Naive thymus-derived CD4-positive, alpha-beta T cell (primary cell): ENCODE results near the gene PSMB10. TPM values are rescaled to one million over a fixed set of nuclear protein-coding genes. Genes with fewer than 3 reads are reported as not detected.

Experiments used
- ATAC-seq: fragments of 150-1000 bp; cut with Tn5 transposase; 2 replicates; pipeline ENCODE4 v1.10.0; 2021; ENCODE audit warnings: mild to moderate bottlenecking, moderate library complexity
- CTCF ChIA-PET: fragments of 350-600 bp; sonication (Branson Sonifier 250); formaldehyde crosslinking; loops from one replicate; lab custom pipeline; 2021; ENCODE audit warnings: antibody characterized with exemption; lab: Charles Lee
- POLR2A ChIA-PET: fragments of 350-600 bp; sonication (Branson Sonifier 250); formaldehyde crosslinking; loops from one replicate; lab custom pipeline; 2021; ENCODE audit warnings: antibody characterized with exemption, inconsistent platforms; lab: Charles Lee
- DNase-seq, 9 donors: peaks; one replicate each; pipeline versions ENCODE4 v3.0.0 to v3.0.0-alpha.2; 2020 to 2022; ENCODE audit warnings: mixed read lengths in 1 of 9
- H3K27ac ChIP-seq: one replicate; pipeline ENCODE4 v1.7.0; 2013; ENCODE audit warnings: mild to moderate bottlenecking, low read depth, low read length, moderate library complexity
- H3K27me3 ChIP-seq, 2 donors: one replicate each; pipeline ENCODE4 v1.7.0; 2013; ENCODE audit warnings: low read length in 2 of 2, mild to moderate bottlenecking in 2 of 2, moderate library complexity in 2 of 2; ENCODE audit not compliant: control insufficient read depth in 2 of 2, insufficient read depth in 2 of 2
- H3K36me3 ChIP-seq, 3 experiments: 1 replicate in 2 of 3; 2 replicates in 1 of 3; pipeline ENCODE4 v1.7.0; 2013; ENCODE audit warnings: low read length in 3 of 3, mild to moderate bottlenecking in 3 of 3, moderate library complexity in 1 of 3; ENCODE audit not compliant: insufficient read depth in 3 of 3, control insufficient read depth in 2 of 3
- H3K4me1 ChIP-seq, 2 donors: one replicate each; pipeline ENCODE4 v1.7.0; 2013; ENCODE audit warnings: low read length in 2 of 2, mild to moderate bottlenecking in 2 of 2, moderate library complexity in 1 of 2; ENCODE audit not compliant: control insufficient read depth in 2 of 2, insufficient read depth in 2 of 2
- H3K4me3 ChIP-seq: 2 replicates; pipeline ENCODE4 v1.7.0; 2013; ENCODE audit warnings: mild to moderate bottlenecking, low read length
- H3K9me3 ChIP-seq, 3 experiments: 1 replicate in 2 of 3; 2 replicates in 1 of 3; pipeline ENCODE4 v1.7.0; 2013; ENCODE audit warnings: low read length in 3 of 3; ENCODE audit not compliant: control insufficient read depth in 2 of 3
- H3K27ac Mint-ChIP-seq, 9 donors: one replicate each; pipeline ENCODE4 v1.8.0; 2020 to 2022; ENCODE audit warnings: mixed read lengths in 9 of 9, mild to moderate bottlenecking in 8 of 9, moderate library complexity in 5 of 9, inconsistent platforms in 2 of 9
- H3K27me3 Mint-ChIP-seq, 5 donors: one replicate each; pipeline ENCODE4 v1.8.0; 2021 to 2022; ENCODE audit warnings: mixed read lengths in 5 of 5, mild to moderate bottlenecking in 1 of 5
- H3K36me3 Mint-ChIP-seq, 5 donors: one replicate each; pipeline ENCODE4 v1.8.0; 2020 to 2022; ENCODE audit warnings: mixed read lengths in 5 of 5, mild to moderate bottlenecking in 3 of 5, inconsistent platforms in 1 of 5
- H3K4me1 Mint-ChIP-seq, 7 donors: one replicate each; pipeline ENCODE4 v1.8.0; 2020 to 2022; ENCODE audit warnings: mixed read lengths in 7 of 7, mild to moderate bottlenecking in 3 of 7, inconsistent platforms in 1 of 7
- H3K4me3 Mint-ChIP-seq, 10 donors: one replicate each; pipeline ENCODE4 v1.8.0; 2020 to 2022; ENCODE audit warnings: mild to moderate bottlenecking in 10 of 10, mixed read lengths in 10 of 10, moderate library complexity in 6 of 10, inconsistent platforms in 2 of 10
- H3K9me3 Mint-ChIP-seq, 11 donors: one replicate each; pipeline ENCODE4 v1.8.0; 2020 to 2022; ENCODE audit warnings: mixed read lengths in 11 of 11, mild to moderate bottlenecking in 4 of 11, inconsistent platforms in 1 of 11, moderate library complexity in 1 of 11
- intact Hi-C, 2 donors: fragments of 100-400 bp; cut with micrococcal nuclease; formaldehyde crosslinking; loops; one replicate each; pipeline ENCODE4 v1.15.1; 2023
- polyA plus RNA-seq, 2 donors: library from polyadenylated mRNA; unstranded; fragments of 300-500 nt; fragmentation: Illumina TruSeq; gene quantifications; one replicate each; pipeline ENCODE4 v1.2.3, GENCODE V29; 2021
- total RNA-seq, 6 experiments: library from RNA in 5 of 6; stranded (reverse) in 5 of 6; gene quantifications; 1 replicate in 5 of 6; 2 replicates in 1 of 6; pipeline ENCODE4 v1.2.3 and lab custom pipeline; 2021 to 2026

The PSMB10 gene
- total and polyA plus RNA-seq, 7 experiments from 2014 or later, result 101 to 542 (median 144) TPM

GRCh38 chr16:67909056-67909742 lies 27.5 kb downstream of the PSMB10 start:
- no peak overlapping the region for H3K4me3 ChIP-seq
- peak overlapping the region in 1 of 10 donors; percentile 53 for H3K4me3 Mint-ChIP-seq
- ChIA-PET CTCF (interaction anchor here (0.6 kb wide), 1 partner anchor 418 kb away, joined by 5 read pairs; no protein-coding TSS in a partner anchor), POLR2A (interaction anchor here (0.8 kb wide), 1 partner anchor 16 kb away, joined by 3 read pairs; the partner anchor contains the start of gene PSKH1)
- DNase-seq (no peak), ATAC-seq (no peak)
- peaks cover 4 to 23% (median 15%) of the 10 kb centered on the region in 7 donors for H3K4me1 Mint-ChIP-seq
- no peaks in the 10 kb centered on the region for H3K9me3 Mint-ChIP-seq
- no peaks in the 10 kb centered on the region for H3K9me3 ChIP-seq
- peak overlapping the region in 1 of 9 donors; percentile 56 for H3K27ac Mint-ChIP-seq
- H3K27me3 Mint-ChIP-seq, result no peaks in the 10 kb centered on the region
- intact Hi-C loops, result no loop called here
- H3K36me3 Mint-ChIP-seq, result peaks cover 0 to 32% (median 6%) of the 10 kb centered on the region in 5 donors
- H3K36me3 ChIP-seq, result peaks cover 0 to 39% (median 10%) of the 10 kb centered on the region in 3 experiments
- no peaks in the 10 kb centered on the region for H3K27me3 ChIP-seq
- no peaks in the 10 kb centered on the region for H3K4me1 ChIP-seq
- H3K27ac ChIP-seq, result no peak overlapping the region

DNA sequence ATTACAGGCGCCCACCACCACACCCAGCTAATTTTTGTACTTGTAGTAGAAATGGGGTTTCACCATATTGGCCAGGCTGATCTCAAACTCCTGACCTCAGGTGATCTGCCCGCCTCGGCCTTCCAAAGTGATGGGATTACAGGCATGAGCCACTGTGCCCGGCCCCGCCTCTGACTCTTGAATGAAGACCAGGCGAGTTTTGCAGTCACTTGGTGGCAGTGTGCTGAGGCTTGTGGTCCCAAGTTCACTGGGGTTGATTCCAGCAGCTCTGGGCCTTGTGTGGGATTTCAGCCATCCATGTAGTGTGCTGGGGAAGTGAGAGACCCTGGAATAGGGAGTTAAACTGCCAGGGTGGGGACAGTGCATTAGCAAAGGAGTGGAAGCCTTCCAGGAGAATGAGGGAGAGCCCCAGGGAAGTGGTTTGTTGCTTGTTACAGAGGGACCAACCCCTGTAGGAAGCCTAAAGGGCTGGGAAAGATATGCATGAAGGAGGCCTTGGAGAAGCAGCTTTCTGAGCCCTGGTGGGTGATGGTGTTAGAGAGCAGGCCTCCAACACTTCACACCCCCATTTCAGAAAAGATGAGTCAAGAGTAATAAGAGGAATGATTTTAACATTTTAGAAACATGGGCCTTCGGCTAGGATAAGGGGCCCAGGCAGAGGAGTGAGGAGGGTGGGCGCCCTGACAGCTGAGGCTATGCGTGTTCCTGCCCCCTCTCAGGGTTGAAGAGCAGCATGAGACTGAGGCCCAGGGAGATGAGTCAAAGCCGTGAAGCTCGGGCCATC lies 29.1 kb downstream of the PSMB10 start:
- CTCF ChIA-PET, result interaction anchor here (0.5 kb wide), 1 partner anchor 160 kb away, joined by 3 read pairs; no protein-coding TSS in a partner anchor

GRCh38 chr16:67902831-67903230 lies 33.8 kb downstream of the PSMB10 start:
- no peaks in the 10 kb centered on the region for H3K27me3 ChIP-seq
- H3K4me3 ChIP-seq, result no peak overlapping the region
- H3K4me1 ChIP-seq, result no peaks in the 10 kb centered on the region
- no peak overlapping the region for H3K4me3 Mint-ChIP-seq
- H3K27ac Mint-ChIP-seq, result peak overlapping the region in 5 of 9 donors; percentile 23 to 72 (median 42)
- no peak overlapping the region for H3K27ac ChIP-seq
- H3K36me3 ChIP-seq, result peaks cover 0 to 3% (median 2%) of the 10 kb centered on the region in 3 experiments
- no peaks in the 10 kb centered on the region for H3K9me3 ChIP-seq
- no peak for DNase-seq
- H3K27me3 Mint-ChIP-seq, result no peaks in the 10 kb centered on the region
- no peak for ATAC-seq
- no peaks in the 10 kb centered on the region for H3K9me3 Mint-ChIP-seq
- H3K36me3 Mint-ChIP-seq, result peaks cover 0 to 17% (median 4%) of the 10 kb centered on the region in 5 donors
- ChIA-PET POLR2A (interaction anchor here (0.8 kb wide), 1 partner anchor 19 kb away, joined by 5 read pairs; no protein-coding TSS in a partner anchor), CTCF (no interaction called here)
- intact Hi-C loops, result no loop called here
- peaks cover 6 to 26% (median 18%) of the 10 kb centered on the region in 7 donors for H3K4me1 Mint-ChIP-seq

More for the DNA sequence above, 29.1 kb downstream of the PSMB10 start:
- Mint-ChIP-seq H3K27ac (peak overlapping the region in 4 of 9 donors; percentile 12 to 75 (median 42)), H3K4me1 (peaks cover 2 to 23% (median 12%) of the 10 kb centered on the region in 7 donors), H3K27me3 (no peaks in the 10 kb centered on the region), H3K4me3 (peak overlapping the region in 1 of 10 donors; percentile 37), H3K9me3 (no peaks in the 10 kb centered on the region), H3K36me3 (peaks cover 0 to 34% (median 8%) of the 10 kb centered on the region in 5 donors)
- intact Hi-C loops, result no loop called here
- Histone ChIP-seq H3K4me3 (no peak overlapping the region), H3K27ac (no peak overlapping the region), H3K27me3 (no peaks in the 10 kb centered on the region), H3K4me1 (no peaks in the 10 kb centered on the region), H3K36me3 (peaks cover 2 to 35% (median 10%) of the 10 kb centered on the region in 3 experiments), H3K9me3 (no peaks in the 10 kb centered on the region)
- POLR2A ChIA-PET, result interaction anchor here (0.6 to 0.9 kb wide), 3 partner anchors 9 to 111 kb away, joined by 3 read pairs; no protein-coding TSS in a partner anchor
- ATAC-seq, result no peak
- no peak for DNase-seq

- Mint-ChIP-seq H3K27ac (no peak overlapping the region), H3K4me3 (no peak overlapping the region), H3K9me3 (no peaks in the 10 kb centered on the region), H3K4me1 (peaks cover 5 to 33% (median 26%) of the 10 kb centered on the region in 7 donors), H3K36me3 (peaks cover 0 to 14% (median 4%) of the 10 kb centered on the region in 5 donors), H3K27me3 (no peaks in the 10 kb centered on the region)
- Histone ChIP-seq H3K27me3 (no peaks in the 10 kb centered on the region), H3K9me3 (no peaks in the 10 kb centered on the region), H3K4me1 (no peaks in the 10 kb centered on the region), H3K27ac (no peak overlapping the region), H3K4me3 (no peak overlapping the region), H3K36me3 (peaks cover 0 to 3% (median 2%) of the 10 kb centered on the region in 3 experiments)
- DNase-seq, result no peak
- ATAC-seq, result no peak
- intact Hi-C loops, result no loop called here
- POLR2A ChIA-PET, result no interaction called here
- CTCF ChIA-PET, result interaction anchor here (0.7 kb wide), 1 partner anchor 16 kb away, joined by 3 read pairs; no protein-coding TSS in a partner anchor
These were observed 34.9 kb downstream of the PSMB10 start for GRCh38 chr16:67901734-67902133.

DNA sequence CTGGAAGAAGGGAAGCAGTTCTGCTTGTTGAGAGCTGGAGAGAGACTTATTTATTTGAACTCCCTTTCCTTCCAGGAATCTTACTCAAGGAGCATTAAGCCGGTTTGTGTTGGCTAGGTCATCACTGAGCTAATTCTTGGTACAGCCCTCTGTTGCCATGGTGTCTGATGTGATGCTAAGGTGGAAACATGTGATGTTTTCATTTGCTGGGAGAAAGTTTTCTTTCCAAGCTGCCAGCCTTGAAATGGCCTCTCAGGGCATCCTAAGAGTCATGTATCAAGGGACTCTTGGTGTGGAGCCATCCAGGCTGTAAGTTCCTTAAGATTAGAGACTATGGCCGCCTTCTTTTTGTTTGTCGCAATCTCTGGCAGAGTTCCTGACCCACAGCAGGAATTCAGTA lies 39.4 kb downstream of the PSMB10 start:
- Histone ChIP-seq H3K9me3 (no peaks in the 10 kb centered on the region), H3K27ac (no peak overlapping the region), H3K4me1 (peaks cover 12 to 15% of the 10 kb centered on the region in 2 donors), H3K27me3 (no peaks in the 10 kb centered on the region), H3K36me3 (peaks cover 0 to 7% (median 0%) of the 10 kb centered on the region in 3 experiments), H3K4me3 (no peak overlapping the region)
- ChIA-PET CTCF (interaction anchor here (0.6 to 2.5 kb wide), 7 partner anchors 9 to 376 kb away, joined by 3 to 11 read pairs (median 4); partner anchors contain the start of gene NRN1L), POLR2A (interaction anchor here (0.8 to 3.3 kb wide), 3 partner anchors 13 to 51 kb away, joined by 3 to 12 read pairs (median 3); partner anchors contain the start of gene NUTF2)
- DNase-seq (no peak), ATAC-seq (no peak)
- peak overlapping the region in 1 of 10 donors; percentile 15 for H3K4me3 Mint-ChIP-seq
- intact Hi-C loops, result loop anchor here in 1 of 2 donors (10.0 kb wide), 1 partner anchor 232 kb away; the partner anchor contains the start of genes ACD, C16orf86, ENKD1 and PARD6A
- H3K4me1 Mint-ChIP-seq, result peaks cover 27 to 71% (median 51%) of the 10 kb centered on the region in 7 donors
- H3K27ac Mint-ChIP-seq, result peak overlapping the region in 1 of 9 donors; percentile 38
- no peaks in the 10 kb centered on the region for H3K9me3 Mint-ChIP-seq
- no peaks in the 10 kb centered on the region for H3K27me3 Mint-ChIP-seq
- H3K36me3 Mint-ChIP-seq, result peaks cover 0 to 4% (median 0%) of the 10 kb centered on the region in 5 donors
